ENCODE data around the gene C16orf78.

The C16orf78 gene

GRCh38 chr16:49342336-49343265 lies 31.0 kb upstream of the C16orf78 start:
- DNase-seq (ENCODE audit: low read depth) = no peak
- H3K4me3 ChIP-seq (ENCODE audit: low read depth, low read length) = no peak overlapping the region
- no peak for TF ChIP-seq CTCF (IDR thresholded peaks at IDR 0.05; ENCODE audit: low read depth, low read length, missing control alignments)

GRCh38 chr16:49343291-49343690 lies 30.3 kb upstream of the C16orf78 start:
- no peak for DNase-seq (ENCODE audit: low read depth)
- no peak overlapping the region for H3K4me3 ChIP-seq (ENCODE audit: low read depth, low read length)
- no peak for TF ChIP-seq CTCF (IDR thresholded peaks at IDR 0.05; ENCODE audit: low read depth, low read length, missing control alignments)

- no peak for DNase-seq (ENCODE audit: low read depth)
- no peak overlapping the region for H3K4me3 ChIP-seq (ENCODE audit: low read depth, low read length)
- no peak for TF ChIP-seq CTCF (IDR thresholded peaks at IDR 0.05; ENCODE audit: low read depth, low read length, missing control alignments)
Measured at GRCh38 chr16:49344401-49344800, 29.2 kb upstream of the C16orf78 start.

GRCh38 chr16:49345829-49346228 lies 27.8 kb upstream of the C16orf78 start:
- no peak overlapping the region for H3K4me3 ChIP-seq (ENCODE audit: low read depth, low read length)
- TF ChIP-seq CTCF (IDR thresholded peaks at IDR 0.05; ENCODE audit: low read depth, low read length, missing control alignments) = no peak
- DNase-seq (ENCODE audit: low read depth) = no peak

- TF ChIP-seq CTCF (IDR thresholded peaks at IDR 0.05; ENCODE audit: low read depth, low read length, missing control alignments) = no peak
- no peak for DNase-seq (ENCODE audit: low read depth)
- no peak overlapping the region for H3K4me3 ChIP-seq (ENCODE audit: low read depth, low read length)
Measured at GRCh38 chr16:49346459-49346858, 27.1 kb upstream of the C16orf78 start.

GRCh38 chr16:49347476-49347875 lies 26.1 kb upstream of the C16orf78 start:
- TF ChIP-seq CTCF (IDR thresholded peaks at IDR 0.05; ENCODE audit: low read depth, low read length, missing control alignments) = no peak
- no peak overlapping the region for H3K4me3 ChIP-seq (ENCODE audit: low read depth, low read length)
- DNase-seq (ENCODE audit: low read depth) = no peak
